HG03457 (cell line): ENCODE measurements around the gene SET.
A peak's percentile ranks its signal among the peaks of the same experiment; 100 is the strongest.
"Not testable (repeated sequence)": the region's sequence is repeated elsewhere in the genome, so short reads cannot be mapped to it uniquely, and the experiment has no call there.

Experiments
- ATAC-seq: cut with Tn5 transposase; IDR thresholded peaks from one replicate; pipeline ENCODE4 v1.9.1; 2021; ENCODE audit warnings: moderate number of reproducible peaks; ENCODE audit not compliant: unreplicated experiment

Gene SET, protein sequence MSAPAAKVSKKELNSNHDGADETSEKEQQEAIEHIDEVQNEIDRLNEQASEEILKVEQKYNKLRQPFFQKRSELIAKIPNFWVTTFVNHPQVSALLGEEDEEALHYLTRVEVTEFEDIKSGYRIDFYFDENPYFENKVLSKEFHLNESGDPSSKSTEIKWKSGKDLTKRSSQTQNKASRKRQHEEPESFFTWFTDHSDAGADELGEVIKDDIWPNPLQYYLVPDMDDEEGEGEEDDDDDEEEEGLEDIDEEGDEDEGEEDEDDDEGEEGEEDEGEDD

DNA sequence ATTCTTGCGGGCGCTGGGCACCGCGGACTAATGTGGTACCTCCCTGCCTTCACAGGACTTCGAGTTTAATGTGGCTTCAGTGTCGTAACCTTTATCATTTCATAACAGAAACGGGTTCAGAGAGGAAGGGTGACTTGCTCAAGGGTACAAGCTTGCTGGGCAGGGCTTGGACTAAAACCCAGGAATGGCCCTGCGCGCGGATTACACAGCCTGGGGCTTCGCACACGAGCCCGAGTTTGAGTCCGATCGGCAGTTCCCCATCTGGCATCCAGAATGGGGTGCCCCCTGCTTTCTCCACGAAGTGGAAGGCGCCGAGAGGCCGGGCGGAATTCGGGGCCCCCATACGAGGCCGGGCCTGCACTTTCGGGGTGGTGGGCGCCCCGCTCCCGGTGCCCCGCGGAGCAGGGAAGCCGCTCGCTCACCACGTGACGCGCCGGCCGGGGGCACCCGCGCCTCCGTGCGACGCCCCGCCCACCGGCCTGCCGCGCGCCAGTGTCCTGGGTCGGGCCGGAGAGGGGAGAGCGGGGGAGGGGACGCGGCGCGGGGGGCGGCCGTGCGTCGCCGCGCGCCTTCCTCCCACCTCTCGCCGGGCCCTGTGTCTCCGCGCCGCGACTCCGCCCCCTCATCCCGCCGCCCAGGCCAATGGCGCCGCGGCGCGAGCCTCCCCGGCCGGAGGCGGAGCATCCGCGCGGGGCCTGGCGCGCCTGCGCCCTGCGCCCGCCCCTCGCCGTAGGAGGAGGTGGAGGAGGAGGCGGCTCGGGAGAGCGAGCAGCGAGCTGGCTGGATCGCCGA, at the start of gene SET:
Gene SET, plus strand, starts transcription at position 722 of the 792 bp plus-strand sequence. CDS start 361 bp downstream, outside the sequence.
- ATAC-seq, result peak; percentile 42

DNA sequence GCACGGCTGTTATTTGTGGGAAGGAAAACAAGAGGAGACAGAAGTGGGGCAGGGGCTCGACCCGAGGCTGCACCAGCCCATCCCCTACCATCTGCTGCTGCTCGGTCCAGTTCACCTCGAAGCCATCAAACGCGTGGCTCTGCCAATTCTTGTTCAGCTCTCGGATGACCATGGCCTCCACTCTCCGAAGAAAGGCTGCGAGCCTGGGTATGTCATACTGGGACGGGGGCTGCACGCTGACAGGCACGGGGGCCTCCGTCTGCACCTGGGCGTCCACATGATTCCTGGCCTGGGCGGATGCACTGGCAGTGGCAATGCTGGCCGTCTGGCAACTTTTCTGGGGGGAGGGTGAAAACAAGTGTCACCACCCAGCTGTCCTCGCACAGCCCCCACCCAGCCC, 48.4 kb upstream of the SET start:
- no peak for ATAC-seq

DNA sequence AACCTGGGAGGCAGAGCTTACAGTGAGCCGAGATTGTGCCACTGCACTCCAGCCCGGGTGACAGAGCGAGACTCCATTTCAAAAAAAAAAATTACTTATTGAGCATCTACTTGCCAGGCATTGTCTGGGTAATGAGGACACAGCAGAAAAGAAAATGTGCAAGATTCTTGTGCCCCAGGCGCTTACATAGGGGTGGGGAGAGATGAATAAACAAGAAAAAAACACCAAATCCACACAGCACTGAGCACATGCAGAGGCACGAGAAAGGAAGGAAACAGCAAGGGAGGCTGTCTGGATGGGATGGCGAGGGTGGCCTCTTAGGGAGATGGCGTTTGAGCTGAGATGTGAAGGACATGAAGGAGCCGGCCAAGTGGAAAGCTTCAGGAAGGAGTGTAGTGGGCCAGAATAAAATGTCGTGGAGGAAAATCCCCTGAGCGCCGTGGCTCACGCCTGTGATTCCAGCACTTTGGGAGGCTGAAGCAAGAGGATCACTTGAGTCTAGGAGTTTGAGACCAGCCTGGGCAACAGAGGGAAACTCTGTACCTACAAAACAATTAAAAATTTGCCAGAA, 46.3 kb upstream of the SET start:
- ATAC-seq, result no peak

DNA sequence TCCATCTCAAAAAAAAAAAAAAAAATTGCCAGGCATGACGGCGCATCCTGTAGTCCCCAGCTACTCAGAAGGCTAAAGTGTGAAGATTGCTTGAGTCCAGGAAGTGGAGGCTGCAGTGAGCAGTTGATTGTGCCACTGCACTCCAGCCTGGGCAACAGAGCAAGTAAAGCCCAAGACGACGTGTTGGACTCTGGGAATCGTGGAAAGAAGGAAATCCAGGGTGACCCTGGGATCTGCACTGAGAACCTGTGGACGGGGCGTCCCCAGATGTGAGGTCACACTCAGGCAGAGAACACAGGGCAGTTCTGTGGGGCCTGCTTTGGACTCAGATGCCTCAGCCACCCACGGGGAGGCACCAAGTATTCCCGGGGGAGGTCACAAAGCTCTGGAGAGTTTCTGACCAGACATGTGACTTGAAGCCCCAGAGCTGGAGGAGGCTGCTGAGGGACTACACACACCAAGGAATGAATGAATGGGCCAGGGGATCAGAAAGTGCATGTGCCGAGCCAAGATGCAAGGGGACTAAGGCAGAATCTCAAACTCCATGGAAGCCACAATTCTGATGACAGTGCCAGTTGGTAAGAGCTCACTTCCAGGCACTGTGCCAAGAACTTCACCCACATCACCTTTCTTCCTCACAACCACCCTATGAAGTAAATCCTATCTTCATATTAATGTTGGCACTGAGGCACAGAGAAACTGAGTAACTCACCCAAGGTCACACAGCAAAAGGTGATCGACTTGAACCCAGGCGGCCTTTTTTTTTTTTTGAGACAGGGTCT, 45.3 kb upstream of the SET start:
- ATAC-seq, result no peak

DNA sequence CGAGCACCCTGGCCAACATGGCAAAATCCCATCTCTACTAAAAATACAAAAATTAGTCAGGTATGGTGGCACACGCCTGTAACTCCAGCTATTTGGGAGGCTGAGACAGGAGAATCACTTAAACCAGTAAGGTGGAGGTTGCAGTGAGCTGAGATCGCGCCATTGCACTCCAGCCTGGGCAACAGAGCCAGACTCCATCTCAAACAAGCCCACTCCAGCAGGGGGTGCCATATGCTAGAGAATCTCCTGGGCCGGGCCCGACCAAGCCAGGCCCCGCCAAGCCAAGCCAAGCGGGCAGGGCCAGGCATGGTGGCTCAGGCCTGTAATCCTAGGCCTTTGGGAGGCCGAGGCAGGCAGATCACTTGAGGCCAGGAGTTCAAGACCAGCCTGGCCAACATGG, 40.8 kb upstream of the SET start:
- not testable (repeated sequence) for ATAC-seq

DNA sequence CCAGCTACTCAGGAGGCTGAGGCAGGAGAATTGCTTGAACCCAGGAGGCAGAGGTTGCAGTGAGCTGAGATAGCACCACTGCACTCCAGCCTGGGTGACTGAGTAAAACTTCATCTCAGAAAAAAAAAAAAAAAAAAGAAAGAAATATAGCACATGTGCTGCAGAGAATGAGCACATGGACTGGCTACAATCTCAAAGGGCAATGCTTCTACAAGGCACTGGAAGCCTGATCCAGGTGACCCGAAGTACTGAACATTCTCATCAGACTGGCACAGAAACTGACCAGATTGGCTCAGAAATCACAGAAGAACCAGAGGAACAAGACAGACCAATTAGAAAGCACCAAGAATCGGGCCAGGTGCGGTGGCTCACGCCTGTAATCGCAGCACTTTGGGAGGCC, 37.2 kb upstream of the SET start:
- ATAC-seq, result no peak

DNA sequence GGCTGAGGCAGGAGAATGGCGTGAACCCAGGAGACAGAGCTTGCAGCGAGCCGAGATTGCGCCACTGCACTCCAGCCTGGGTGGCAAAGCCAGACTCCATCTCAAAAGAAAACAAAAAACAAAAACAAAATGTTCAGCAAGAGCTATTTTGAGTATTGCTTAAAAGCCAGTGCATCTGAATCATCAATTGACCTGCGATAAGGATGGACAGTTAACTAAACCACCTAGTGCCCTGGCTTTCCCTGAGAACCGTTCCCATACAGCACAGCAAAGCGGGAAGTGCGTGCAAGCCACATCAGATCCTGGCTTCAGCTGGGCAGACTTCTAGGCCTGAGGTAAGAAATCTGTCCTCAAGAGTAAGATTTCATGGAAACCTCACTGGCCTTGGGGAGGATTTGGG, 35.1 kb upstream of the SET start:
- no peak for ATAC-seq

DNA sequence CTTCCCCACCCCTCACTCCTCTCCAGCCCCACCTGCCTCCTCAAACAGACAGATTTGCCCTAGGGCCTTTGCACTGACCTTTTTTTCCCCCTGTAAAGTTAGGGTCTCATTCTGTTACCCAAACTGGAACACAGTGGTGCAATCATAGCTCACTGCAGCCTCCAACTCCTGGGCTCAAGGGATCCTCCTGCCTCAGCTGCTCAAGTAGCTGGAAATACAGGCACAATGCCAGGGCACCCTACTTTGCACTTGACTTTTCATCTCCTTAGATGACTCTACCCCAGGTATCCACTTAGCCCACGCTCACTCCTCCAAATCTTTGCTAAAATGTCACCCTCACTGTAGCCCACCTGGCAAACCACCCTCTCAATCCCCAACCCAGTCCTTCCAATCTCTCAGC, 34.5 kb upstream of the SET start:
- no peak for ATAC-seq

DNA sequence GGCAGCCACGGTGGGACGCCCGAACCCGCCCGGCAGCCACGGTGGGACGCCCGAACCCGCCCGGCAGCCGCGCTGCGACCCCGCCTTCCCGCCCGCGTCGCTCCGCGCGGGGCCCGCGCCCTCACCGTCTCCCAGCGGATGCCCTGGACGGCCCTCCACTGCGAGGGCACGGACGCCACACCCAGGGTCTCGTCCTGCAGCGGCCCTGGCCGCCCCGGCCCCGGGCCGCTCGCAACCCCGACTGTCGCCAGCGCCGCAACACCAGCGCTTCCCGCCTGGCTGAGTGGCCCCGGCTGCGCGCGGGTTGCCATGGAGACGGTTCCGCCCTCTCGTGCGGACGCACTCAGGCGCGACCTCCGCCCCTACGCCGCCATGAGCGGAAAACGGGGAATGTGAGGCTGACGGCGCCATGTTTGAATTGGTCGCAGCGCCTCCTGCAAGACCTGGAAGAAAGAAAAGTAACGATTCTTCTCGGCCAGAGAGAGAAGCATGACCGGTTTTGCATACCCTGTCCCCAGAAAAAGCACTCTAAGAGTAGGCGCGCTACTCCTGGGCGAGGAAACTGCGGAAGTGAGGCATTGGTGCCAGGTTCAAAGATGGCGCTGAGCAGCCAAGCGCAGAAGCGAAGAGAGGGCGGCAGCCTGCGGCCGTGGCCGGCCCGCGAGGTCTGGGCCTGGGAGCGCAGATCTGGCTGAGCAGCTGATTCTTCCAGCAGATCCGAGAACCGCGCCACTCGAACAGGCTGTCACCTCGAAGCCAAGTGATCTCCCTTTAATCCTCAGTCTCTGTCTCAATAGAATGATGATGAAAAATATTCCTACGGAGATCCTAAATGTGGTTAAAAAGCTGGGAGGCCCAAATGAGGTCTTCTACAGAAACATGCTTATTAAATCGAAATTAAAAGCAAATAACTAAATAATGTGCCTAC, 32.3 kb upstream of the SET start, which contains the start of gene DYNC2I2:
Gene DYNC2I2, minus strand, starts transcription at position 432 of the 928 bp plus-strand sequence. Its CDS starts 121 bp downstream, at position 311.
- ATAC-seq, result peak; percentile 63

DNA sequence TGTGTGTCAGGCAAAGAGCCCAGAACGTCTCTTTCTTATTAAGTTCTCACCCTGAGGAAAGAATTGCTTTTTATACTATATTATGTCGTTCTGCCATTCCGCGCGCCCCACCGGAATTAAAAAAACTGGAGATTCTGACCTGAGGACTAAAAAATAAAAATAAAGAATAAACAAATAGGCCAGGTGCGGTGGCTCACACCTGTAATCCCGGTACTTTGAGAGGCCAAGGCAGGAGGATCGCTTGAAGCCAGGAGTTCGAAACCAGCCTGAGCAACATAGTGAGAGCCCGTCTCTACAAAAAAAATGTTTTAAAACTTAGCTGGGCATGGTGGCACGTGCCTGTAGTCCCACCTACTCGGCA, 31.7 kb upstream of the SET start:
- ATAC-seq, result no peak

DNA sequence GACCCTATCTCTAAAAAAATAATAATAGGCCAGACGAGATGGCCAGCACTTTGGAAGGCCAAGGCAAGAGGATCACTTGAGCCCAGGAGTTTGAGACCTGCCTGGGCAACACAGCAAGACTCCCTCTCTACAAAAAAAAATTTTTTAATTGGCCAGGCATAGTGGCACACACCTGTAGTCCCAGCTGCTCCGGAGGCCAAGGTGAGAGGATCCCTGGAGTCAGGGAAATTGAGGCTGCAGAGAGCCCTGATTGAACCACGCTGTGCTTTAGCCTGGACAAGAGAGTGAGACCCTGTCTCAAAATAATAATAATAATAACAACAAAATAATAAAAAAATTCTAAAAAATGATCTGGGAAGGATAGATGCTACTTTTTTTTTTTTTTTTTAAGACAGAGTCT, 31.2 kb upstream of the SET start:
- no peak for ATAC-seq

DNA sequence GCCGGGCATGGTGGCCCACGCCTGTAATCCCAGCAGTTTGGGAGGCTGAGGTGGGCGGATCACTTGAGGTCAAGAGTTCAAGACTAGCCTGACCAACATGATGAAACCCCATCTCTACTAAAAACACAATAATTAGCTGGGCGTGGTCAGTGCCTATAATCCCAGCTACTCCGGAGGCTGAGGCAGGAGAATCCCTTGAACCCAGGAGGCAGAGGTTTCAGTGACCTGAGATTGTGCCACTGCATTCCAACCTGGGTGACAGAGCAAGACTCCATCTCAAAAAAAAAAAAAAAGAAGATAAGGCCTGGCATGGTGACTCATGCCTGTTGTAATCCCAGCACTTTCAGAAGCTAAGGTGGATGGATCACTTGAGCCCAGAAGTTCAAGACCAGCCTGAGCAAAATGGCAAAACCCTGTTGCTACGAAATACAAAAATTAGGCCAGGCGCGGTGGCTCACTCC, 22.5 kb upstream of the SET start:
- ATAC-seq, result not testable (repeated sequence)

DNA sequence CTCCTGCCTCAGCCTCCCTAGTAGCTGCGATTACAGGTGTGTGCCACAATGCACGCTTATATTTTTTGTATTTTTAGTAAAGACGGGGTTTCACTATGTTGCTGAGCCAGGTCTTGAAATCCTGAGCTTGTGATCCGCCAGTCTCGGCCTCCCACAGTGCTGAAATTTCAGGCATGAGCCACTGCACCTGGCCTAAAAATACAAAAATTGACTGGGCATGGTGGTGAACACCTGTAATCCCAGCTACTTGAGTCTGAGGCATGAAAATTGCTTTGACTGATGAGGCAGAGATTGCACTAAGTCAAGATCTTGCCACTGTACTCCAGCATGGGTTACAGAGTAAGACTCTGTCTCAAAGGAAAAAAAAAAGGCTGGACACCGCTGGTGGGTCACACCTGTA, 19.2 kb upstream of the SET start:
- ATAC-seq, result no peak

DNA sequence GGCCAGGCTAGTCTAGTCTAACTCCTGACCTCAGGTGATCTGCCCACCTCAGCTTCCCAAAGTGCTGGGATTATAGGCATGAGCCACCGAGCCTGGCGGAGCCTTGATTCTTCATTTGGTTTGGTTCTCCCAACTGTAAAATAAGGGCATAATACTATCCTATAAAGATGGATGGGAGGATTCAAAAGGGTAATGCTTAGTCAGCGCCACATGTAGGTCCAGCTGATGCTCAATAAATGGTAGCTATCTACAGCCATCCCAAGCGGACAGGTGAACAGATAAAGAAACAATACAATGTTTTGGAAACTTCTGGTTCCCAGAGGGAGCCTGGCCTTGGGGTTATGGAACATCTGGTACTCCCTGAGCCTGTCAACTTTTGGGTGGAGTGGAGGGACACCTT, 13.6 kb upstream of the SET start:
- no peak for ATAC-seq

DNA sequence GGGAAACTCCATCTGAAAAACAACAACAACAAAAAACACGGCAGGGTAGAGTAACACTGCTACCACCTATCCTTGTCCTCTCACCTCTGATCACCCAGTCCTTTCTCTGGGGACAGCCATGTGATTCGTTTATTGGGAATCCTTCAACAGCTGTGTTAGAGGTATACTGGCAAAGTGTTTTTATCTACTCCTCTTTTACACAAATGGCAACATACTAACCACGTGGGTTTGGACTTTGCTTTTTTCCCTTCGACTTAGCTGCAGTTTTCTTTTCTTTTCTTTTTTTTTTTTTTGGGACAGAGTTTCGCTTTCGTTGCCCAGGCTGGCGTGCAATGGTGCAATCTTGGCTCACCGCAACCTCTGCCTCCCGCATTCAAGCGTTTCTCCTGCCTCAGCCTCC, 11.2 kb upstream of the SET start:
- ATAC-seq, result no peak

DNA sequence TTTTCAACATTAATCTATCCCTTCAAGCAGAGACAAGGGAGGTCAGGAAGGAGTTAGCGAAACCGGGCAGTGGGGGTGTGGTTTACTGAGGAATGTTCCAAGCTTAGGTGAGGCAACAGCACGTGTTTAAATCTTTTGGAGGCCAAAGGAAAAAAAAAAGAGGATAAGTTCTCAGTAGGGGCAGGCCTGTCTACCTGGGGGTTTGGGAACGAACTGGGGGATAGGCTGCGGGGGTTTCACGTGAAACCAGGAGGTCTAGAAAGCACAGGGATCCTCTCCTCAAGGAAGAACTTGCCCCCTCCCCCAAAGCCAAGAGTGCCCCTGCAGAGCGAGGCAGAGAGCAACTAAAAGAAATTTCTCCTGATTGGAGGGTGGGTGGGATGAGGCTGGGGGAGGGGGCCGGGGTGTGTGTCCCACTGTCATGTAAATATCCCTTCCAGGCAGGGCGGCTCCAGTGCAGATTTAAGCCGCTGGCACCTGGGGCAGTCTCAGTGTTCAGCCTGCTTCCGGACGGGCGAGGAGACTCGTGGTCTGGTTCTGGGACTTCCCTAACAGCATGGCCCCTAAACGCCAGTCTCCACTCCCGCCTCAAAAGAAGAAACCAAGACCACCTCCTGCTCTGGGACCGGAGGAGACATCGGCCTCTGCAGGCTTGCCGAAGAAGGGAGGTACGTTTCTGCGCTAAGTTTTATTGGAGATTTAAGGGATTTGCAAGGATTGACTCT, 5.5 kb upstream of the SET start:
- no peak for ATAC-seq

DNA sequence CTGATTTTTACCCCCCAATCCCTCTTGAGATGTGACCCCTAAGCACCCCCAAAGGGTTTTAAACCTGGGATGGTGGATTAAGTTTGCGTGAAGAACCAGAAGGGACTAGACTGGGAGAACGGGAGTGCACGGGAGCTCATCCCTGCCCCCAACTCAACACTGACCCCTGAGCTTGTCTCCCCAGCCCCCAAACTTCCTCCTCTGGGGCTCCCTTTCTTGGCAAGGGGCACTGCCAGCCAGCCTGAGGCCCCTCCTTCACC, 5.0 kb upstream of the SET start:
- ATAC-seq, result no peak

DNA sequence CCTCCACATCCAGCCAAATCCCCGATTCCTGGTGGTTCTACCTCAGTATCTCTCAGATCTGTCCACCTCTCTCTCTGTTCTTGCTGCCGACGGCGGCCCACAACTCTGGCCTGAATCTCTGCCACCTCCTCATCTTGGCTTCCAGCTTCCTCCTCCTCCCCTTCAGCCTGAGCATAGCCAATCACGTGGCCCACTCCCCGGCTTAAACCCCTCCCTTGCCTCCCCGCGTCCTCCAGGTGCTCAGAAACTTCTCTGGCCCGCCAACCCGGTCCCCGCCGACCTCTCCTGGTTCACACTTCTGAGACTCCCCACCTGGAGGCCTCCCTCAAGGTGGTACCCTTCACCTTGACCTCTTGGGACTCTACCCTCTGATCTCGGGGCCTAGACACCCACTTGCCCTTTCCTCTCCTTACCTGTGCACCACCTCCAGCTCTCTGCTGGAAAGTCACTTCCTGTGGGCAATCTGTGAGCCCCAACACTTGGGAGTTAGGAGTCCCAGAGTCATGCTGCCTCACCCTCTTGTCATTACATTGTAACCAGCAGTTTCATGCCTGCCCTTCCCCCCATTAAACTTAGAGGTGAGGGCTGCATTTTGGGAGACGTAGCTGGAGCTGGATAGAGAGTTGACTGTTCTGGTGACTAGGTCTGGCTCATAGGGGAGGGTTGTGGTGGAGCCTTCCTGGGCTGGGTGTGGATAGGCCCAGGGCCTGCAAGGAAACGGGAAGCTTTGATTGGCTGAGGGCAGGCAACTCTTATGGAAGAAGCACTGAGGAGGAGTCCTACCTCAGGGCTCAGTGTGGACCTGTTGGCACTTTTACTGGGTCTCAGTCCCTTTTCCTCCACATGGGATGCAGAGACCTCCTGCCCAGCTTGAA, 4.5 kb upstream of the SET start:
- no peak for ATAC-seq
